HCT116 (cell line): ENCODE results near the gene P2RX1. TPM values are rescaled to one million over a fixed set of nuclear protein-coding genes. Genes with fewer than 3 reads are reported as not detected.

Source experiments
- ATAC-seq: fragments of 200-7000 bp; cut with Tn5 transposase; 2 replicates; pipeline ENCODE4 v1.9.1; 2020; ENCODE audit warnings: mild to moderate bottlenecking, moderate library complexity
- BruUV-seq: library from RNA; stranded (reverse); fragments of 400-500 nt; replicated peaks from 2 replicates; lab custom pipeline; 2021; lab: Mats Ljungman, UMichigan
- CTCF ChIA-PET: fragments of 300-600 bp; sonication (Branson Sonifier 250); formaldehyde crosslinking; loops from one replicate; lab custom pipeline; 2021; ENCODE audit warnings: antibody characterized with exemption; lab: Charles Lee
- POLR2A ChIA-PET: fragments of 300-600, 350-600 bp; sonication (Branson Sonifier 250); formaldehyde crosslinking; loops from one replicate; lab custom pipeline; 2021; ENCODE audit warnings: antibody characterized with exemption; lab: Charles Lee
- RAD21 ChIA-PET, 2 experiments: fragments of 300-600 bp; sonication (Branson Sonifier 250); formaldehyde crosslinking; loops; one replicate each; lab custom pipeline; 2023; ENCODE audit warnings: low total read pairs in 2 of 2; ENCODE audit not compliant: uncharacterized antibody in 2 of 2, unreplicated experiment in 2 of 2, low non-redundant PET in 1 of 2; lab: Charles Lee
- DNase-seq: peaks from one replicate; pipeline ENCODE4 v3.0.0-alpha.2; 2010; ENCODE audit warnings: low read depth, low spot score
- H2AFZ ChIP-seq: fragments of 200-600 bp; shearing (Covaris generic), sonication (generic); 2 replicates; pipeline ENCODE4 v1.6.1; 2017; ENCODE audit warnings: low read depth, mixed run types, mixed read lengths, antibody characterized with exemption, low read length; ENCODE audit not compliant: poor library complexity, severe bottlenecking
- H3K27ac ChIP-seq: 2 replicates; pipeline ENCODE4 v1.5.1; 2012; ENCODE audit warnings: low read depth, low read length
- H3K27me3 ChIP-seq: fragments of 200-600 bp; sonication (generic); 2 replicates; pipeline ENCODE4 v1.6.1; 2016; ENCODE audit warnings: mixed run types, low read length, mixed read lengths; ENCODE audit not compliant: insufficient read depth
- H3K36me3 ChIP-seq, 2 experiments: fragments of 200-500 bp in 1 of 2; fragments of 200-600 bp in 1 of 2; sonication (Bioruptor generic) in 1 of 2; sonication (generic) in 1 of 2; 2 replicates each; pipeline versions ENCODE4 v1.5.1 to v1.6.1; 2014 to 2016; ENCODE audit warnings: low read length in 2 of 2, inconsistent platforms in 1 of 2, mixed read lengths in 1 of 2, mixed run types in 1 of 2; ENCODE audit not compliant: insufficient read depth in 2 of 2, control insufficient read depth in 1 of 2
- H3K4me1 ChIP-seq, 2 experiments: fragments of 200-600 bp in 1 of 2; sonication (generic) in 1 of 2; 2 replicates each; pipeline versions ENCODE4 v1.5.1 to v1.6.1; 2012 to 2017; ENCODE audit warnings: low read length in 2 of 2, inconsistent platforms in 1 of 2, mild to moderate bottlenecking in 1 of 2, mixed read lengths in 1 of 2, mixed run types in 1 of 2, moderate library complexity in 1 of 2; ENCODE audit not compliant: insufficient read depth in 2 of 2, control insufficient read depth in 1 of 2
- H3K4me2 ChIP-seq: fragments of 200-600 bp; sonication (generic); 2 replicates; pipeline ENCODE4 v1.6.1; 2017; ENCODE audit warnings: mixed run types, low read length, mixed read lengths
- H3K4me3 ChIP-seq, 2 experiments: fragments of 200-600 bp in 1 of 2; sonication (generic) in 1 of 2; replicated peaks in 1 of 2; 2 replicates each; pipeline ENCODE4 v1.5.1; 2011 to 2016; ENCODE audit warnings: low read length in 2 of 2, control low read depth in 1 of 2, low read depth in 1 of 2, mild to moderate bottlenecking in 1 of 2, mixed read lengths in 1 of 2, mixed run types in 1 of 2
- H3K79me2 ChIP-seq: fragments of 200-600 bp; sonication (generic); 2 replicates; pipeline ENCODE4 v1.6.1; 2017; ENCODE audit warnings: mild to moderate bottlenecking, mixed run types, low read length, moderate library complexity, mixed read lengths; ENCODE audit not compliant: insufficient read depth
- H3K9ac ChIP-seq: fragments of 200-600 bp; sonication (generic); 2 replicates; pipeline ENCODE4 v1.6.1; 2016; ENCODE audit warnings: low read length, mixed read lengths
- H3K9me2 ChIP-seq: fragments of 200-600 bp; sonication (generic), shearing (Covaris generic); 2 replicates; pipeline ENCODE4 v1.6.1; 2017; ENCODE audit warnings: mixed run types, mild to moderate bottlenecking, moderate library complexity; ENCODE audit not compliant: insufficient read depth
- H3K9me3 ChIP-seq, 2 experiments: fragments of 200-500 bp in 1 of 2; fragments of 200-600 bp in 1 of 2; sonication (Bioruptor generic) in 1 of 2; sonication (generic) in 1 of 2; 2 replicates each; pipeline ENCODE4 v1.6.1; 2014 to 2017; ENCODE audit warnings: low read length in 2 of 2, mixed read lengths in 2 of 2, inconsistent platforms in 1 of 2, low read depth in 1 of 2, mild to moderate bottlenecking in 1 of 2, mixed run types in 1 of 2, moderate library complexity in 1 of 2; ENCODE audit not compliant: control insufficient read depth in 1 of 2, insufficient read depth in 1 of 2
- H4K20me1 ChIP-seq: fragments of 200-600 bp; sonication (generic), shearing (Covaris generic); 2 replicates; pipeline ENCODE4 v1.6.1; 2017; ENCODE audit warnings: mixed run types, mild to moderate bottlenecking, moderate library complexity; ENCODE audit not compliant: insufficient read depth
- CBX3 ChIP-seq: IDR thresholded peaks from 2 replicates; pipeline ENCODE4 v1.6.1; 2012; ENCODE audit warnings: low read depth
- CEBPB ChIP-seq: IDR thresholded peaks from 2 replicates; pipeline ENCODE4 v1.6.1; 2012; ENCODE audit warnings: low read depth
- EGR1 ChIP-seq: IDR thresholded peaks from 2 replicates; pipeline ENCODE4 v1.6.1; 2012; ENCODE audit warnings: low read depth
- ELF1 ChIP-seq: IDR thresholded peaks from 2 replicates; pipeline ENCODE4 v1.6.1; 2012; ENCODE audit warnings: low read depth, borderline replicate concordance
- EZH2 ChIP-seq: fragments of 200-600 bp; sonication (generic); IDR thresholded peaks from 2 replicates; pipeline ENCODE4 v1.6.1; 2017; ENCODE audit warnings: antibody characterized with exemption, mixed run types
- EZH2phosphoT487 ChIP-seq: fragments of 200-600 bp; IDR thresholded peaks from 2 replicates; pipeline ENCODE4 v1.6.1; 2018; ENCODE audit warnings: antibody characterized with exemption, borderline replicate concordance
- FOSL1 ChIP-seq: IDR thresholded peaks from 2 replicates; pipeline ENCODE4 v1.6.1; 2012; ENCODE audit warnings: low read depth
- JUND ChIP-seq: IDR thresholded peaks from 2 replicates; pipeline ENCODE4 v1.6.1; 2012
- POLR2A ChIP-seq: IDR thresholded peaks from 2 replicates; pipeline ENCODE4 v1.7.0; 2011; ENCODE audit warnings: borderline replicate concordance; ENCODE audit not compliant: insufficient read depth, insufficient read length; ENCODE audit errors: extremely low read depth
- POLR2AphosphoS5 ChIP-seq: IDR thresholded peaks from 2 replicates; pipeline ENCODE4 v1.6.1; 2011; ENCODE audit warnings: mild to moderate bottlenecking, low read depth, low read length, moderate library complexity
- RAD21 ChIP-seq: IDR thresholded peaks from 2 replicates; pipeline ENCODE4 v1.6.1; 2012; ENCODE audit warnings: low read depth, mild to moderate bottlenecking
- SIN3A ChIP-seq: IDR thresholded peaks from 2 replicates; pipeline ENCODE4 v1.6.1; 2012; ENCODE audit warnings: low read depth
- SP1 ChIP-seq: IDR thresholded peaks from 2 replicates; pipeline ENCODE4 v1.6.1; 2012; ENCODE audit warnings: low read depth
- SRF ChIP-seq: IDR thresholded peaks from 2 replicates; pipeline ENCODE4 v1.6.1; 2012; ENCODE audit warnings: low read depth
- YY1 ChIP-seq: IDR thresholded peaks from 2 replicates; pipeline ENCODE4 v1.6.1; 2011; ENCODE audit warnings: low read length, low read depth, moderate library complexity, mild to moderate bottlenecking; ENCODE audit not compliant: insufficient replicate concordance; ENCODE audit errors: extremely low read depth
- ZFX ChIP-seq: fragments of 450-650 bp; IDR thresholded peaks from 2 replicates; pipeline ENCODE4 v1.6.1; 2017
- ZNF274 ChIP-seq: fragments of 200-500 bp; sonication (Bioruptor generic); IDR thresholded peaks from 2 replicates; pipeline ENCODE4 v1.6.1; 2014; ENCODE audit warnings: mild to moderate bottlenecking, low read depth, low read length, inconsistent platforms
- intact Hi-C: fragments of 100-400 bp; cut with micrococcal nuclease; formaldehyde crosslinking; loops from 2 replicates; pipeline ENCODE4 v1.10.0; 2022
- total RNA-seq: library from RNA; stranded (reverse); gene quantifications from one replicate; pipeline ENCODE4 v1.2.1, GENCODE V29; 2021; ENCODE audit not compliant: unreplicated experiment
- TF ChIP-seq, protein P1 (sequence below): IDR thresholded peaks from 2 replicates; pipeline ENCODE4 v1.6.1; 2012

P2RX1 gene
- total RNA-seq, 1 experiment from 2014 or later, result not detected

- no peaks in the 10 kb centered on the region for H3K9me2 ChIP-seq
- ChIA-PET POLR2A (no interaction called here), RAD21 (no interaction called here), CTCF (interaction anchor here (1.2 to 2.3 kb wide), 2 partner anchors 58 to 167 kb away, joined by 4 to 7 read pairs; partner anchors contain the start of gene NCBP3)
- no peak overlapping the region for H3K9ac ChIP-seq
- H3K27me3 ChIP-seq, result no peaks in the 10 kb centered on the region
- no peaks in the 10 kb centered on the region for H3K4me1 ChIP-seq
- no peak for DNase-seq
- H3K79me2 ChIP-seq, result no peaks in the 10 kb centered on the region
- intact Hi-C loops, result no loop called here
- ATAC-seq, result no peak
- H3K4me3 ChIP-seq, result no peak overlapping the region
- no TSS peak for BruUV-seq
- H3K4me2 ChIP-seq, result no peak overlapping the region
- no peaks in the 10 kb centered on the region for H3K9me3 ChIP-seq
- TF ChIP-seq SRF, result no peak
- no peak for TF ChIP-seq EGR1
- no peak for TF ChIP-seq SIN3A
- no peak for TF ChIP-seq FOSL1
- no peak for TF ChIP-seq POLR2AphosphoS5
- no peak for TF ChIP-seq EZH2
- TF ChIP-seq JUND, result no peak
- no peak for TF ChIP-seq ELF1
- no peak for TF ChIP-seq CBX3
- TF ChIP-seq YY1, result no peak
- no peak for TF ChIP-seq RAD21
- no peak for TF ChIP-seq SP1
- no peak for TF ChIP-seq EZH2phosphoT487
- no peak for TF ChIP-seq ZNF274
- no peak for TF ChIP-seq POLR2A
- no peak for TF ChIP-seq CEBPB
- TF ChIP-seq ZFX, result no peak
- TF ChIP-seq, protein P1, sequence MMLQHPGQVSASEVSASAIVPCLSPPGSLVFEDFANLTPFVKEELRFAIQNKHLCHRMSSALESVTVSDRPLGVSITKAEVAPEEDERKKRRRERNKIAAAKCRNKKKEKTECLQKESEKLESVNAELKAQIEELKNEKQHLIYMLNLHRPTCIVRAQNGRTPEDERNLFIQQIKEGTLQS, result no peak
- H3K27ac ChIP-seq, result no peak overlapping the region
- no peak overlapping the region for H2AFZ ChIP-seq
- no peaks in the 10 kb centered on the region for H3K36me3 ChIP-seq
- H4K20me1 ChIP-seq, result no peaks in the 10 kb centered on the region
These were observed 12.4 kb downstream of the P2RX1 start for GRCh38 chr17:3903881-3904290.
